B cell (primary cell): ENCODE data around the gene OR2T4. TPM values are rescaled to one million over a fixed set of nuclear protein-coding genes. Genes with fewer than 3 reads are reported as not detected.

ENCODE experiments used
- ATAC-seq: fragments of 200-7000 bp; cut with Tn5 transposase; one replicate; pipeline ENCODE4 v1.10.0; 2021; ENCODE audit warnings: low read depth, mild to moderate bottlenecking, moderate number of reproducible peaks, moderate library complexity
- CTCF ChIA-PET: fragments of 350-600 bp; sonication (Branson Sonifier 250); formaldehyde crosslinking; loops from one replicate; lab custom pipeline; 2021; ENCODE audit warnings: antibody characterized with exemption, inconsistent platforms; lab: Charles Lee
- POLR2A ChIA-PET: fragments of 350-600 bp; sonication (Branson Sonifier 250); formaldehyde crosslinking; loops from one replicate; lab custom pipeline; 2021; ENCODE audit warnings: antibody characterized with exemption; lab: Charles Lee
- DNase-seq: peaks from one replicate; pipeline ENCODE4 v3.0.0; 2013
- H2AFZ ChIP-seq: 2 replicates; pipeline ENCODE4 v1.6.1; 2012; ENCODE audit warnings: mild to moderate bottlenecking, low read depth, low read length; ENCODE audit not compliant: insufficient read depth, poor library complexity, severe bottlenecking
- H3K27ac ChIP-seq, 2 donors: 1 replicate in 1 of 2; 2 replicates in 1 of 2; pipeline ENCODE4 v1.5.1; 2012 to 2013; ENCODE audit warnings: low read length in 2 of 2, mild to moderate bottlenecking in 2 of 2, moderate library complexity in 1 of 2
- H3K27me3 ChIP-seq, 4 experiments: fragments of 200-600 bp in 1 of 4; sonication (generic) in 1 of 4; replicated peaks in 1 of 4; 1 replicate in 2 of 4; 2 replicates in 2 of 4; pipeline versions ENCODE4 v1.6.1 to v1.7.0; 2013 to 2016; ENCODE audit warnings: low read length in 3 of 4, mild to moderate bottlenecking in 2 of 4, mixed read lengths in 1 of 4, moderate library complexity in 1 of 4; ENCODE audit not compliant: insufficient read depth in 4 of 4, control insufficient read depth in 3 of 4; ENCODE audit errors: control extremely low read depth in 1 of 4
- H3K36me3 ChIP-seq, 2 experiments: replicated peaks in 1 of 2; 1 replicate in 1 of 2; 2 replicates in 1 of 2; pipeline versions ENCODE4 v1.6.1 to v1.7.1; 2013; ENCODE audit warnings: low read length in 1 of 2; ENCODE audit not compliant: insufficient read depth in 2 of 2, control insufficient read depth in 1 of 2; ENCODE audit errors: control extremely low read depth in 1 of 2, extremely low read depth in 1 of 2
- H3K4me1 ChIP-seq, 2 donors: fragments of 200-600 bp in 1 of 2; sonication (generic) in 1 of 2; 1 replicate in 1 of 2; 2 replicates in 1 of 2; pipeline versions ENCODE4 v1.5.1 to v1.6.1; 2013 to 2017; ENCODE audit warnings: low read length in 2 of 2; ENCODE audit not compliant: control insufficient read depth in 2 of 2, insufficient read depth in 2 of 2
- H3K4me2 ChIP-seq: replicated peaks from 2 replicates; pipeline ENCODE3; 2012; ENCODE audit warnings: mild to moderate bottlenecking, low read depth, low read length; ENCODE audit not compliant: poor library complexity, severe bottlenecking
- H3K4me3 ChIP-seq, 5 experiments: fragments of 200-600 bp in 1 of 5; sonication (generic) in 1 of 5; 1 replicate in 3 of 5; 2 replicates in 2 of 5; pipeline versions ENCODE4 v1.5.1 to v1.7.0; 2011 to 2016; ENCODE audit warnings: low read length in 4 of 5, mild to moderate bottlenecking in 4 of 5, low read depth in 2 of 5, control low read depth in 1 of 5, moderate library complexity in 1 of 5; ENCODE audit not compliant: insufficient read depth in 1 of 5; ENCODE audit errors: control extremely low read depth in 1 of 5, extremely low read depth in 1 of 5
- H3K79me2 ChIP-seq: fragments of 200-600 bp; sonication (generic); one replicate; pipeline ENCODE4 v1.6.0; 2016; ENCODE audit warnings: low read length; ENCODE audit not compliant: control insufficient read depth, insufficient read depth
- H3K9ac ChIP-seq: fragments of 200-600 bp; sonication (generic); 2 replicates; pipeline ENCODE4 v1.6.1; 2017; ENCODE audit warnings: mild to moderate bottlenecking, low read length, moderate library complexity
- H3K9me3 ChIP-seq, 3 donors: one replicate each; pipeline versions ENCODE4 v1.6.1 to v1.7.1; 2013; ENCODE audit warnings: low read length in 2 of 3; ENCODE audit not compliant: control insufficient read depth in 2 of 3, insufficient read depth in 1 of 3; ENCODE audit errors: control extremely low read depth in 1 of 3
- H4K20me1 ChIP-seq: 2 replicates; pipeline ENCODE4 v1.6.0; 2012; ENCODE audit warnings: mild to moderate bottlenecking, low read length; ENCODE audit not compliant: insufficient read depth, control insufficient read depth, poor library complexity, severe bottlenecking
- H3K27ac Mint-ChIP-seq: one replicate; pipeline ENCODE4 v1.8.0; 2021; ENCODE audit warnings: mixed read lengths
- H3K27me3 Mint-ChIP-seq: one replicate; pipeline ENCODE4 v1.8.0; 2021; ENCODE audit warnings: mixed read lengths
- H3K4me1 Mint-ChIP-seq: one replicate; pipeline ENCODE4 v1.8.0; 2021; ENCODE audit warnings: mixed read lengths
- H3K4me3 Mint-ChIP-seq: one replicate; pipeline ENCODE4 v1.8.0; 2021; ENCODE audit warnings: mixed read lengths
- H3K9me3 Mint-ChIP-seq: one replicate; pipeline ENCODE4 v1.8.0; 2022; ENCODE audit warnings: mixed read lengths; ENCODE audit not compliant: insufficient read depth
- EZH2 ChIP-seq: IDR thresholded peaks from 2 replicates; pipeline ENCODE4 v1.6.1; 2012; ENCODE audit warnings: borderline replicate concordance, low read depth, mild to moderate bottlenecking, moderate library complexity, low read length; ENCODE audit not compliant: insufficient read depth, poor library complexity, severe bottlenecking
- WGBS: methylation state at CpG from one replicate; pipeline ENCODE4 v1.1.5; 2013; ENCODE audit warnings: missing lambda C conversion rate; ENCODE audit not compliant: insufficient coverage; 5-methylcytosine and 5-hydroxymethylcytosine counted together
- intact Hi-C: fragments of 100-400 bp; cut with micrococcal nuclease; formaldehyde crosslinking; loops from one replicate; pipeline ENCODE4 v1.10.0; 2022
- polyA plus RNA-seq: library from polyadenylated mRNA; depleted of rRNA; stranded (reverse); fragments of >200 nt; gene quantifications from 2 replicates; pipeline ENCODE4 v1.2.3, GENCODE V29; 2012
- total RNA-seq, 2 donors: library from RNA; stranded (reverse); fragments of 120-200 nt in 1 of 2; gene quantifications; 1 replicate in 1 of 2; 2 replicates in 1 of 2; pipeline versions ENCODE4 v1.2.3 to v1.2.4, GENCODE V29; 2013 to 2022
- TF ChIP-seq, protein P1 (sequence below): fragments of 200-600 bp; IDR thresholded peaks from one replicate; pipeline ENCODE4 v1.8.0; 2022; ENCODE audit warnings: antibody characterized with exemption, mild to moderate bottlenecking

OR2T4 gene
- total and polyA plus RNA-seq, 2 donors (not counting 1 experiment from before 2014, with no cell fraction given): not detected

DNA sequence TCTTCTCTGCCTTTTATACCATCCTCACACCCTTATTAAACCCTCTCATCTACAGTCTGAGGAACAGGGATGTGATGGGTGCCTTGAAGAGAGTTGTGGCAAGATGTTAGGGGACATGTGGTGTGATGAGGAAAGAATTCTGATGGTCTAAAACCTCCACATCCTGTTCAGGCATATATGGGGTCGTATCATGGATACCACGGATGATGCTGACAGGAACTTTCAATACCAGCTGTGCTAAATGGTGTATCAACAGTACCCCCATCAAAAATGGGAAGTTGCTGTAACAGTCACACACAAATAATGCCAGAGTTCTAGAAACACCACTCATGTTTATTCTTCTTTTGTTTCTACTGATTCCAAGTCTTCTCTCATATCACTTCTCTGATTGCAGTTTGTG lies 27.0 kb downstream of the OR2T4 start:
- Mint-ChIP-seq H3K27ac (no peak overlapping the region), H3K4me1 (no peaks in the 10 kb centered on the region)

DNA sequence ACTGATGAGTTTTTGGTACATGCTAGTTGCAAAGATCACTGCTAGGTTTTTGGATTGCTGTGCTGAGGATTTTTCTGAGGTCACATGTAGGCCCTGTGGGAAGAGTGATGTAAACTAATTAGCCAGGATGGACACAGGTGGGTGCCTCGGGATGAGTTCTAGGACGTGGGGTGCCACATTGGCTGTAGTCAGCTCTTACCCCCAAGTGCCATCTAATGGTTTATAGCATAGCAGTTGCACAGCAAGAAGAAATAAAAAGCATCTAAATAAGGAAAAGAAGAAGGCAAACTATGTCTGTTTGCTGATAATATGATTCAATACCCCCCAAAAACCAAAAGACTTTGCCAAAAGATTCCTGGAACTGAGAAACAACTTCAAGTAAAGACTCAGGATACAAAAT lies 31.6 kb downstream of the OR2T4 start:
- Histone ChIP-seq H2AFZ (no peak overlapping the region), H3K36me3 (no peaks in the 10 kb centered on the region), H3K27ac (no peak overlapping the region), H3K4me2 (no peak overlapping the region), H4K20me1 (no peaks in the 10 kb centered on the region), H3K4me1 (no peaks in the 10 kb centered on the region), H3K9me3 (no peaks in the 10 kb centered on the region), H3K79me2 (no peaks in the 10 kb centered on the region), H3K27me3 (peaks cover 0 to 5% (median 1%) of the 10 kb centered on the region in 4 experiments), H3K4me3 (no peak overlapping the region), H3K9ac (no peak overlapping the region)
- Mint-ChIP-seq H3K4me3 (no peak overlapping the region), H3K9me3 (peaks cover 3% of the 10 kb centered on the region), H3K27me3 (peaks cover 36% of the 10 kb centered on the region), H3K27ac (no peak overlapping the region), H3K4me1 (no peaks in the 10 kb centered on the region)
- DNase-seq: no peak
- no CpG with 5 or more reads among the region's 2 CpGs for WGBS
- ATAC-seq: no peak
- ChIA-PET POLR2A (no interaction called here), CTCF (interaction anchor here (1.6 kb wide), 1 partner anchor 206 kb away, joined by 4 read pairs; no protein-coding TSS in a partner anchor)
- intact Hi-C loops: no loop called here
- TF ChIP-seq EZH2: no peak
- TF ChIP-seq, protein P1, sequence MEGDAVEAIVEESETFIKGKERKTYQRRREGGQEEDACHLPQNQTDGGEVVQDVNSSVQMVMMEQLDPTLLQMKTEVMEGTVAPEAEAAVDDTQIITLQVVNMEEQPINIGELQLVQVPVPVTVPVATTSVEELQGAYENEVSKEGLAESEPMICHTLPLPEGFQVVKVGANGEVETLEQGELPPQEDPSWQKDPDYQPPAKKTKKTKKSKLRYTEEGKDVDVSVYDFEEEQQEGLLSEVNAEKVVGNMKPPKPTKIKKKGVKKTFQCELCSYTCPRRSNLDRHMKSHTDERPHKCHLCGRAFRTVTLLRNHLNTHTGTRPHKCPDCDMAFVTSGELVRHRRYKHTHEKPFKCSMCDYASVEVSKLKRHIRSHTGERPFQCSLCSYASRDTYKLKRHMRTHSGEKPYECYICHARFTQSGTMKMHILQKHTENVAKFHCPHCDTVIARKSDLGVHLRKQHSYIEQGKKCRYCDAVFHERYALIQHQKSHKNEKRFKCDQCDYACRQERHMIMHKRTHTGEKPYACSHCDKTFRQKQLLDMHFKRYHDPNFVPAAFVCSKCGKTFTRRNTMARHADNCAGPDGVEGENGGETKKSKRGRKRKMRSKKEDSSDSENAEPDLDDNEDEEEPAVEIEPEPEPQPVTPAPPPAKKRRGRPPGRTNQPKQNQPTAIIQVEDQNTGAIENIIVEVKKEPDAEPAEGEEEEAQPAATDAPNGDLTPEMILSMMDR: no peak

More for the DNA sequence above, 27.0 kb downstream of the OR2T4 start:
- Histone ChIP-seq H3K4me2 (no peak overlapping the region), H3K9ac (no peak overlapping the region), H3K79me2 (no peaks in the 10 kb centered on the region), H3K36me3 (no peaks in the 10 kb centered on the region), H3K9me3 (no peaks in the 10 kb centered on the region), H3K27ac (no peak overlapping the region), H3K4me1 (no peaks in the 10 kb centered on the region), H2AFZ (no peak overlapping the region), H3K4me3 (no peak overlapping the region), H4K20me1 (no peaks in the 10 kb centered on the region), H3K27me3 (peaks cover 0 to 5% (median 1%) of the 10 kb centered on the region in 4 experiments)
- CTCF ChIA-PET: no interaction called here
- POLR2A ChIA-PET: no interaction called here
- intact Hi-C loops: no loop called here
- DNase-seq (no peak), ATAC-seq (no peak)
- no peaks in the 10 kb centered on the region for H3K9me3 Mint-ChIP-seq
- no peak overlapping the region for H3K4me3 Mint-ChIP-seq
- TF ChIP-seq, protein P1: no peak
- TF ChIP-seq EZH2: no peak
- peaks cover 15% of the 10 kb centered on the region for H3K27me3 Mint-ChIP-seq
- WGBS: no CpG with 5 or more reads among the region's 2 CpGs
